Subcutaneous abdominal adipose tissue (tissue), 5 donors: ENCODE results near the gene NKX2-4.

Experiments
- H3K27ac ChIP-seq: one replicate; pipeline ENCODE4 v1.7.0; 2013; ENCODE audit warnings: low read depth, mild to moderate bottlenecking, inconsistent platforms, low read length, moderate library complexity
- H3K27me3 ChIP-seq, 5 donors: one replicate each; pipeline ENCODE4 v1.7.0; 2013; ENCODE audit warnings: low read length in 5 of 5, inconsistent platforms in 1 of 5; ENCODE audit not compliant: control insufficient read depth in 5 of 5, insufficient read depth in 4 of 5
- H3K36me3 ChIP-seq, 5 donors: one replicate each; pipeline ENCODE4 v1.7.0; 2013; ENCODE audit warnings: low read length in 5 of 5; ENCODE audit not compliant: control insufficient read depth in 5 of 5, insufficient read depth in 5 of 5
- H3K4me1 ChIP-seq, 5 donors: one replicate each; pipeline ENCODE4 v1.7.0; 2013; ENCODE audit warnings: low read length in 5 of 5, mild to moderate bottlenecking in 3 of 5, moderate library complexity in 1 of 5; ENCODE audit not compliant: control insufficient read depth in 5 of 5, insufficient read depth in 5 of 5
- H3K4me3 ChIP-seq, 5 donors: one replicate each; pipeline ENCODE4 v1.7.0; 2013; ENCODE audit warnings: low read length in 5 of 5, low read depth in 1 of 5
- H3K9ac ChIP-seq, 5 donors: one replicate each; pipeline ENCODE4 v1.7.0; 2013; ENCODE audit warnings: low read length in 5 of 5, mild to moderate bottlenecking in 4 of 5, moderate library complexity in 3 of 5
- H3K9me3 ChIP-seq, 5 donors: one replicate each; pipeline ENCODE4 v1.7.0; 2013; ENCODE audit warnings: low read length in 5 of 5; ENCODE audit not compliant: control insufficient read depth in 5 of 5
- donor health status: healthy.
- donor health status: healthy.
- donor health status: healthy.
- donor health status: healthy.
- donor health status: healthy.

NKX2-4 gene

GRCh38 chr20:21355981-21356380 is 41.3 kb downstream of the NKX2-4 start:
- Histone ChIP-seq H3K36me3 (peaks cover 34 to 56% (median 45%) of the 10 kb centered on the region in 5 donors), H3K9me3 (no peaks in the 10 kb centered on the region), H3K27ac (no peak overlapping the region), H3K4me1 (peaks cover 0 to 3% (median 0%) of the 10 kb centered on the region in 5 donors), H3K9ac (no peak overlapping the region), H3K27me3 (no peaks in the 10 kb centered on the region), H3K4me3 (no peak overlapping the region)

- no peaks in the 10 kb centered on the region for H3K4me1 ChIP-seq
Measured at GRCh38 chr20:21353236-21353635, 44.1 kb downstream of the NKX2-4 start.

DNA sequence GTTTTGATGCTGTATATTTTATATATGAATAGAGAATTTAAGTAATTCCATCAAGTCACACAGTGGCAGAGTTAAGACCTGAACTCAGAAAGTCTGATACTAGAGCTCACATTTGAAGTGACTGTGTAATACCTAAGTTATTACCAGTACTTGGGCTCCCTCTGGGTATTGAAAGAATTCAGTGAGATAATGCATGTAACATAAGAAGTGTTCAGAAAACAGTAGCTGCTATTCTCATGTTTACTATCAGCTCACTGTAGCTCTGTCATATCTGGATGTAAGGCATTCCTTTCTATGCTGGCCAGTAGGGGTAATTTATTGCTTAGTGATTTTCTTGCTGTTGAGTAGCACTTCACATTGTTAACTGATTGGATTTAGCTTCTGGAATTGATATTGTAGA is 44.6 kb downstream of the NKX2-4 start:
- H3K4me1 ChIP-seq, result no peaks in the 10 kb centered on the region
- no peak overlapping the region for H3K4me3 ChIP-seq
- H3K36me3 ChIP-seq, result peaks cover 28 to 58% (median 48%) of the 10 kb centered on the region in 5 donors
- no peaks in the 10 kb centered on the region for H3K9me3 ChIP-seq
- no peaks in the 10 kb centered on the region for H3K27me3 ChIP-seq
- H3K9ac ChIP-seq, result no peak overlapping the region
- no peak overlapping the region for H3K27ac ChIP-seq

More at GRCh38 chr20:21353236-21353635, 44.1 kb downstream of the NKX2-4 start:
- Histone ChIP-seq H3K4me3 (no peak overlapping the region), H3K36me3 (peaks cover 32 to 58% (median 46%) of the 10 kb centered on the region in 5 donors), H3K27me3 (no peaks in the 10 kb centered on the region), H3K9me3 (no peaks in the 10 kb centered on the region), H3K9ac (no peak overlapping the region), H3K27ac (no peak overlapping the region)
